ENCODE measurements around the gene GPR35. TPM values are rescaled to one million over a fixed set of nuclear protein-coding genes. Genes with fewer than 3 reads are reported as not detected.

The GPR35 gene
- total RNA-seq, 1 experiment from 2014 or later: 2.4 TPM

DNA sequence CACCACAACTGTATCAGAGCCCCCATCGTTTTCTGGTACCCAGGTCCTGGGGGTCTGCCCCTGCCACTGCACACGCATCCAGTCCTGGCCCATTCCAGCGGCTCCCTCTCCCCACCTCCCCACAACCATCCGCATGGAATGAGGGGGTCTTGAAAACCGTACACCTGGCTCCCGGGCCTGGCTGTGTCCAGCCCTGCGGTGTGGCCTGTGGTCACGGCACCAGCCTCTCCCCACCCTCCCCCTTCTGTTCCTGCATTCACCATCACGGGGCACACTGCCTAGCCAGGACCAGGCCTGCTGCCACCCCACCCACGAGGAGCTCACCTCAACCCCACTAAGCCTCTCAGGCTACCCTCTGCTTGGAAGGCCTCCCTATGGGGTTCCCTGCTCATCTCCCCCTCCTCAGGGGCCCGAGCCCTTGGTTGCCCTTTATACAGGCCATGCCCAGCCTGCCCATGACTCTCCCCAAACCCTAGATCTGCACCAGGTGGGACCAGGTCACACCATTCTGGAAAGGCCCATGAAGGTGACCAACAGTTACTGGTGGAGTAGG lies 11.4 kb downstream of the GPR35 start:
- Histone ChIP-seq H3K27ac (ENCODE audit: low read length) (no peak overlapping the region), H3F3A (ENCODE audit: low read length, unreplicated experiment) (no peaks in the 10 kb centered on the region), H3K36me3 (ENCODE audit: low read depth, low read length) (no peaks in the 10 kb centered on the region), H3K4me2 (ENCODE audit: low read length) (no peak overlapping the region), H3K4me1 (ENCODE audit: insufficient read depth, low read length) (no peaks in the 10 kb centered on the region), H3K4me3 (ENCODE audit: low read length) (no peak overlapping the region), H3K79me2 (ENCODE audit: low read length) (no peaks in the 10 kb centered on the region), H3K9me2 (replicated peaks; ENCODE audit: low read length) (no peaks in the 10 kb centered on the region), H3K9me3 (ENCODE audit: low read length) (no peaks in the 10 kb centered on the region), H2AFZ (ENCODE audit: low read length) (no peak overlapping the region), H4K20me1 (ENCODE audit: low read length) (no peaks in the 10 kb centered on the region), H3K27me3 (ENCODE audit: low read length) (0 out of 2 replicates have a peak, but pooled peaks cover 11% of the 10 kb centered on the region), H3K9ac (ENCODE audit: low read length) (no peak overlapping the region)
- ChIA-PET CTCF (no interaction called here), POLR2A (ENCODE audit: unreplicated experiment) (no interaction called here)
- intact Hi-C loops (cut with micrococcal nuclease): no loop called here
- BruUV-seq (replicated peaks): no TSS peak
- ATAC-seq: no peak
- no peak for DNase-seq
- no peak for TF ChIP-seq EZH2 (IDR thresholded peaks at IDR 0.05; ENCODE audit: low read length, unreplicated experiment)
- TF ChIP-seq, protein P1, sequence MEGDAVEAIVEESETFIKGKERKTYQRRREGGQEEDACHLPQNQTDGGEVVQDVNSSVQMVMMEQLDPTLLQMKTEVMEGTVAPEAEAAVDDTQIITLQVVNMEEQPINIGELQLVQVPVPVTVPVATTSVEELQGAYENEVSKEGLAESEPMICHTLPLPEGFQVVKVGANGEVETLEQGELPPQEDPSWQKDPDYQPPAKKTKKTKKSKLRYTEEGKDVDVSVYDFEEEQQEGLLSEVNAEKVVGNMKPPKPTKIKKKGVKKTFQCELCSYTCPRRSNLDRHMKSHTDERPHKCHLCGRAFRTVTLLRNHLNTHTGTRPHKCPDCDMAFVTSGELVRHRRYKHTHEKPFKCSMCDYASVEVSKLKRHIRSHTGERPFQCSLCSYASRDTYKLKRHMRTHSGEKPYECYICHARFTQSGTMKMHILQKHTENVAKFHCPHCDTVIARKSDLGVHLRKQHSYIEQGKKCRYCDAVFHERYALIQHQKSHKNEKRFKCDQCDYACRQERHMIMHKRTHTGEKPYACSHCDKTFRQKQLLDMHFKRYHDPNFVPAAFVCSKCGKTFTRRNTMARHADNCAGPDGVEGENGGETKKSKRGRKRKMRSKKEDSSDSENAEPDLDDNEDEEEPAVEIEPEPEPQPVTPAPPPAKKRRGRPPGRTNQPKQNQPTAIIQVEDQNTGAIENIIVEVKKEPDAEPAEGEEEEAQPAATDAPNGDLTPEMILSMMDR (conservative IDR thresholded peaks at IDR 0.05; ENCODE audit: low read depth, low read length): no peak

DNA sequence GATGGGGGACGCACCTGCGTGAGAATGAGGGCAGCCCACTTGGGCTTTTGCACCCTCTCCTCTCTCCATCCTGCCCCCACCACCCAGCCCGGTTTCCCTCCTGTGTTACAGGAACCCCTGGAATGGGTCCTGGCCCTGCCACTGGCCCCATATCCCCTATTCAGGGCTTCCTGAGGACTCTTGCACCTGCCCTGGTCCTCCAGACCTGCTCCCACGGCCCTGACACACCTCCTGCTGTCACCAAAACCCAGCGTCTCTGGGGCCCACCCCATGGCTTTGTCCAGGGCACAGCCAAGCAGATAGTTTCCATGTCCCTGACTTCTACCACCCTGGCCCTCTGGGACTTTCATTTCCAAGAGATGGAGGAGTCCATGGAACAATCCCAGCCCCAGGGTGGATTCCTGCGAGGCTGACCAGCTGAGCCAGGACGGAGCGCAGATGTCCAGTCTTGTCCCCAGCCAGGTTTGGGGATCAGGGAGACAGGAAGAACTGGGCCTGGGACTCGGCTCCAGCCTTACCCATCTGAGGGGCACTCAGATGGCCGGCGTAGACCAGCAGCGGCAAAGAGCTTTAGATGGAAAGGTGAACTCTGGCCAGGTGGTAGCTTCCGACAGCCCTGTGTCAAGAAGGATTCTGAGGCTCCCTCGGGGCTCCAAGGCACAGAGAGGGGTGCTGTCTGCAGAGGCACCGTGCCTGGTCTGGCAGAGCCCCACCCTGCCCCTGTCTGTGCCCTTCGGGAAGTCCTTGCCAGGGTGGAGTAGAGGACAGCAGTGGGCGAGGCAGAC lies 12.0 kb downstream of the GPR35 start:
- H3K27me3 ChIP-seq (ENCODE audit: low read length): 0 out of 2 replicates have a peak, but pooled peaks cover 11% of the 10 kb centered on the region
- no peaks in the 10 kb centered on the region for H4K20me1 ChIP-seq (ENCODE audit: low read length)
- POLR2A ChIA-PET (ENCODE audit: unreplicated experiment): no interaction called here
- H2AFZ ChIP-seq (ENCODE audit: low read length): no peak overlapping the region
- no peak overlapping the region for H3K9ac ChIP-seq (ENCODE audit: low read length)
- no peaks in the 10 kb centered on the region for H3F3A ChIP-seq (ENCODE audit: low read length, unreplicated experiment)
- no peak for ATAC-seq
- H3K27ac ChIP-seq (ENCODE audit: low read length): no peak overlapping the region
- no peaks in the 10 kb centered on the region for H3K36me3 ChIP-seq (ENCODE audit: low read depth, low read length)
- DNase-seq: no peak
- TF ChIP-seq EZH2 (IDR thresholded peaks at IDR 0.05; ENCODE audit: low read length, unreplicated experiment) (no peak), EZH2phosphoT487 (IDR thresholded peaks at IDR 0.05; ENCODE audit: borderline replicate concordance, low read length) (no peak)
- TF ChIP-seq, protein P1 (conservative IDR thresholded peaks at IDR 0.05; ENCODE audit: low read depth, low read length): no peak
- H3K9me3 ChIP-seq (ENCODE audit: low read length): no peaks in the 10 kb centered on the region
- no peak overlapping the region for H3K4me2 ChIP-seq (ENCODE audit: low read length)
- no peaks in the 10 kb centered on the region for H3K79me2 ChIP-seq (ENCODE audit: low read length)
- H3K4me1 ChIP-seq (ENCODE audit: insufficient read depth, low read length): no peaks in the 10 kb centered on the region
- no peaks in the 10 kb centered on the region for H3K9me2 ChIP-seq (replicated peaks; ENCODE audit: low read length)
- H3K4me3 ChIP-seq (ENCODE audit: low read length): no peak overlapping the region
- BruUV-seq (replicated peaks): no TSS peak
- CTCF ChIA-PET: no interaction called here
- intact Hi-C loops (cut with micrococcal nuclease): no loop called here

DNA sequence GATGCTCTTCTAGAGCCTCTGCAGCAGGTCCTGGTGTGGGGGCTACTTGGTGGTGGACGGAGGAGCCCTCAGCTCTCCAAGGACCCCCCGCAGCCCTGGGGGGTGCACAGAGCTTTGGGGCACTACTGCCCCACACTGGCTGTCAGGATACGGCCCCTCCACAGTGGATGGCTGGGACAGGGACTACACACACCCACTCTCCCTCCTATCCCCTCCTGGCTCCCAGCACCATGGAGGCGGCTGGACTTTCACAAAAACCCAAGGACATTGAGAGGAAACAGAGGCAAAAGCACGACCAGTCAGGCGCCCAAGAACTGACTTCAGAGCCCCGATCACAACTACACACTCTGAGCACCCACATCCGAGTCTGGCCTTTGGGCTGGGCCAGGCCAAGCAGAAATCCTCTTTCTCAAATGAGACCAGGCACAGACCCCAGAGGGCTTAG lies 12.6 kb downstream of the GPR35 start:
- ATAC-seq: no peak
- H3K4me2 ChIP-seq (ENCODE audit: low read length): no peak overlapping the region
- H4K20me1 ChIP-seq (ENCODE audit: low read length): no peaks in the 10 kb centered on the region
- no peak overlapping the region for H3K27ac ChIP-seq (ENCODE audit: low read length)
- no TSS peak for BruUV-seq (replicated peaks)
- H2AFZ ChIP-seq (ENCODE audit: low read length): no peak overlapping the region
- H3K79me2 ChIP-seq (ENCODE audit: low read length): no peaks in the 10 kb centered on the region
- 0 out of 2 replicates have a peak, but pooled peaks cover 11% of the 10 kb centered on the region for H3K27me3 ChIP-seq (ENCODE audit: low read length)
- H3K4me3 ChIP-seq (ENCODE audit: low read length): no peak overlapping the region
- H3F3A ChIP-seq (ENCODE audit: low read length, unreplicated experiment): no peaks in the 10 kb centered on the region
- no peaks in the 10 kb centered on the region for H3K36me3 ChIP-seq (ENCODE audit: low read depth, low read length)
- no peak for TF ChIP-seq EZH2 (IDR thresholded peaks at IDR 0.05; ENCODE audit: low read length, unreplicated experiment)
- TF ChIP-seq EZH2phosphoT487 (IDR thresholded peaks at IDR 0.05; ENCODE audit: borderline replicate concordance, low read length): no peak
- TF ChIP-seq, protein P1 (conservative IDR thresholded peaks at IDR 0.05; ENCODE audit: low read depth, low read length): no peak
- no peak overlapping the region for H3K9ac ChIP-seq (ENCODE audit: low read length)
- ChIA-PET POLR2A (ENCODE audit: unreplicated experiment) (no interaction called here), CTCF (no interaction called here)
- no peak for DNase-seq
- H3K9me2 ChIP-seq (replicated peaks; ENCODE audit: low read length): no peaks in the 10 kb centered on the region
- no peaks in the 10 kb centered on the region for H3K4me1 ChIP-seq (ENCODE audit: insufficient read depth, low read length)
- H3K9me3 ChIP-seq (ENCODE audit: low read length): no peaks in the 10 kb centered on the region
- intact Hi-C loops (cut with micrococcal nuclease): no loop called here

All from PC-3 (cell line).